ENCODE results near the gene AFTPH. TPM values are rescaled to one million over a fixed set of nuclear protein-coding genes. Genes with fewer than 3 reads are reported as not detected.

Gene AFTPH
- polyA plus RNA-seq, 1 of the 3 experiments (the other 2 are of a cell fraction): 7.4 TPM

DNA sequence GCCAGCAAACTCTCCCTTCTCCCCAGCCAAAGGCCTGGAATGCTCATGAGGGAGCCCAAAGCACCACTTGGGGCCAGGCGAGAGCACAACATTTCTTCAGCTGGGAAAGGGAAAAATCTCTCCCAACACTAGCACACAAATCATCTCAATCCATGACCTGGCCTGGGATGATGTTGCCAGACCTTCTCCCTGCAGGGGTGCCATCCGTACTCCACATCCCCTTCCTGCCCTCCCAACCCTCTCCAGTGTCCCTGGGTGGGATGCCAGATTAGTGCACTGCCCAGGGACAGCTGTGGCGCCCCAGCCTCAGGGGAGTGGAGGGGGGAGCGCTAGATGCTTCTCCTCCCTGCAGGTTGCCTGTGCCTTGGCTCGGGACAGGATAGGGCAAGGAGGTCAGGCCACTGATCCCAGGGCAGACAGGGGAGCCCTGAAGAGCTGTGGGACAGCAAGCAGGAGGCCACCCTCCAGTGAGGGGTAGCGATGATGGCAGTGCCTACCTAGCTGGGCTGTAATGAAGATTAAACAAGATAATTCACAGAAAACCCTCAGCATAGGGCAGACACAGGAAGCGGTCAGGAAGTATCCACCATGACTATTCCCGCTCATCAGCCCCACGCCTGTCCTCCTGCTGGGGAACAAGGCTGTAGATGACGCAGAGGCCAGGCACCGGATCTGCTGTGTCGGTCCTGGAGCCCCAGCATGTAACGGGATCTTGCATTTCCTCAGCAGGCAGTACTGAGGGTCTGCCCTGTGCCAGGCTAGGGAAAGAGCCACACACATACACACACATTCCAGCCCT, 98.5 kb downstream of the AFTPH start:
- Histone ChIP-seq H2AFZ (ENCODE audit: low read depth) (no peak overlapping the region), H3K4me2 (no peak overlapping the region), H3K4me1 (ENCODE audit: control insufficient read depth in 1 of 2, insufficient read depth in 2 of 2, low read depth in 1 of 2, low read length in 1 of 2) (peaks cover 0 to 14% of the 10 kb centered on the region in 2 experiments; a peak in 1 of 4 replicates), H4K20me1 (ENCODE audit: insufficient read depth) (no peaks in the 10 kb centered on the region), H3F3A (replicated peaks; ENCODE audit: insufficient read depth) (no peaks in the 10 kb centered on the region), H3K79me2 (ENCODE audit: insufficient read depth) (no peaks in the 10 kb centered on the region), H3K27ac (ENCODE audit: low read depth in 2 of 2, low read length in 1 of 2) (no peak overlapping the region), H3K9me3 (no peaks in the 10 kb centered on the region), H3K9ac (no peak overlapping the region), H3K36me3 (replicated peaks in 1 of 2; ENCODE audit: control insufficient read depth in 1 of 2, insufficient read depth in 2 of 2, low read length in 1 of 2) (no peaks in the 10 kb centered on the region), H3K9me2 (no peaks in the 10 kb centered on the region), H3K4me3 (ENCODE audit: low read depth in 2 of 2, low read length in 1 of 2) (no peak overlapping the region), H3K27me3 (ENCODE audit: insufficient read depth) (no peaks in the 10 kb centered on the region)
- CTCF ChIA-PET: interaction anchor here (2.2 to 2.3 kb wide), 2 partner anchors 24 to 36 kb away, joined by 7 to 8 read pairs; no protein-coding TSS in a partner anchor
- POLR2A ChIA-PET: no interaction called here
- DNase-seq: no peak
- 90% methylated on average over 8 of the region's 13 CpGs for WGBS (ENCODE audit: low lambda C conversion rate)
- TF ChIP-seq CHD2 (IDR thresholded peaks at IDR 0.05; ENCODE audit: low read length, partially characterized antibody) (no peak), MEF2A (IDR thresholded peaks at IDR 0.05; ENCODE audit: borderline replicate concordance, low read depth) (no peak), ELF1 (IDR thresholded peaks at IDR 0.05) (no peak), SIN3A (IDR thresholded peaks at IDR 0.05; ENCODE audit: borderline replicate concordance, low read depth, low read length) (no peak), TAF1 (IDR thresholded peaks at IDR 0.05; ENCODE audit: borderline replicate concordance, low read depth, low read length) (no peak), TEAD4 (IDR thresholded peaks at IDR 0.05; ENCODE audit: borderline replicate concordance, insufficient read depth) (no peak), RCOR1 (IDR thresholded peaks at IDR 0.05; ENCODE audit: low read length) (no peak), YY1 (IDR thresholded peaks at IDR 0.05; ENCODE audit: low read depth) (no peak), RFX5 (IDR thresholded peaks at IDR 0.05; ENCODE audit: low read length) (no peak), JUND (IDR thresholded peaks at IDR 0.05) (no peak)
- TF ChIP-seq, protein P1, sequence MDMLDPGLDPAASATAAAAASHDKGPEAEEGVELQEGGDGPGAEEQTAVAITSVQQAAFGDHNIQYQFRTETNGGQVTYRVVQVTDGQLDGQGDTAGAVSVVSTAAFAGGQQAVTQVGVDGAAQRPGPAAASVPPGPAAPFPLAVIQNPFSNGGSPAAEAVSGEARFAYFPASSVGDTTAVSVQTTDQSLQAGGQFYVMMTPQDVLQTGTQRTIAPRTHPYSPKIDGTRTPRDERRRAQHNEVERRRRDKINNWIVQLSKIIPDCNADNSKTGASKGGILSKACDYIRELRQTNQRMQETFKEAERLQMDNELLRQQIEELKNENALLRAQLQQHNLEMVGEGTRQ (IDR thresholded peaks at IDR 0.05; ENCODE audit: borderline replicate concordance, low read depth, low read length): no peak
- TF ChIP-seq, protein P2, sequence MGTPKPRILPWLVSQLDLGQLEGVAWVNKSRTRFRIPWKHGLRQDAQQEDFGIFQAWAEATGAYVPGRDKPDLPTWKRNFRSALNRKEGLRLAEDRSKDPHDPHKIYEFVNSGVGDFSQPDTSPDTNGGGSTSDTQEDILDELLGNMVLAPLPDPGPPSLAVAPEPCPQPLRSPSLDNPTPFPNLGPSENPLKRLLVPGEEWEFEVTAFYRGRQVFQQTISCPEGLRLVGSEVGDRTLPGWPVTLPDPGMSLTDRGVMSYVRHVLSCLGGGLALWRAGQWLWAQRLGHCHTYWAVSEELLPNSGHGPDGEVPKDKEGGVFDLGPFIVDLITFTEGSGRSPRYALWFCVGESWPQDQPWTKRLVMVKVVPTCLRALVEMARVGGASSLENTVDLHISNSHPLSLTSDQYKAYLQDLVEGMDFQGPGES (IDR thresholded peaks at IDR 0.05; ENCODE audit: low read depth, low read length): no peak

DNA sequence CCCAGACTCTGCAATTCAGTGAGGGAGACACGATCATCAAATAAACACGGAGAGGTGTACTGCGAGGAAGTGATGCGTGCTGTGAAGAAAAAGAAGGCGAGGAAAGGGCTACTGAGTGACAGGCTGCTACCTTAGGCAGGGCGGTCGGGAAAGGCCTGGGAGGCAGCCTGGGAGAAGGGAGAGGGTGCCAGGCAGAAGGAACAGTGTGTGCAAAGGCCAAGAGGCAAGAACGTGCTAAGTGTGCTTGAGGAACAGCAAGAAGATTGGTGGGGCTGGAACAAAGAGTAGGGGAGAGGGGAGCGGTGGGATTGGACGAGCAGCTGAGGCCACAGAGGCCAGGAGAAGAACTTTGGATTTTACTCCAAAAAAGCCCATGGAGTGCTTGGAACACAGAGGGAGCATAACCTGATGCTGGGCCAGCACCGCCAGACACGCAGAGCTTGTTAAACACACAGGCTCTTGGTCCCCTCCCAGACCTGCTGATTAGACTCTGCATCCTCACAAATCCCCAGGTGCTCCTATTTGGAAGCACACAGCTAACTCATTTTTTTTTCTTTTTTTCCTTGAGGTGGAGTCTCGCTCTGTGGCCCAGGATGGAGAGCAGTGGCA, 99.2 kb downstream of the AFTPH start:
- Histone ChIP-seq H2AFZ (ENCODE audit: low read depth) (no peak overlapping the region), H3K27ac (ENCODE audit: low read depth in 2 of 2, low read length in 1 of 2) (no peak overlapping the region), H3K4me3 (ENCODE audit: low read depth in 2 of 2, low read length in 1 of 2) (no peak overlapping the region), H3K79me2 (ENCODE audit: insufficient read depth) (no peaks in the 10 kb centered on the region), H3K9ac (no peak overlapping the region), H3K9me3 (no peaks in the 10 kb centered on the region), H3K27me3 (ENCODE audit: insufficient read depth) (no peaks in the 10 kb centered on the region), H3K4me1 (ENCODE audit: control insufficient read depth in 1 of 2, insufficient read depth in 2 of 2, low read depth in 1 of 2, low read length in 1 of 2) (peaks cover 0 to 21% of the 10 kb centered on the region in 2 experiments; a peak in 1 of 4 replicates), H3K4me2 (no peak overlapping the region), H3K9me2 (no peaks in the 10 kb centered on the region), H3F3A (replicated peaks; ENCODE audit: insufficient read depth) (no peaks in the 10 kb centered on the region), H3K36me3 (replicated peaks in 1 of 2; ENCODE audit: control insufficient read depth in 1 of 2, insufficient read depth in 2 of 2, low read length in 1 of 2) (no peaks in the 10 kb centered on the region), H4K20me1 (ENCODE audit: insufficient read depth) (no peaks in the 10 kb centered on the region)
- DNase-seq: no peak
- ChIA-PET POLR2A (no interaction called here), CTCF (interaction anchor here (2.2 to 2.3 kb wide), 2 partner anchors 23 to 37 kb away, joined by 7 to 8 read pairs; no protein-coding TSS in a partner anchor)
- no peak for TF ChIP-seq SIN3A (IDR thresholded peaks at IDR 0.05; ENCODE audit: borderline replicate concordance, low read depth, low read length)
- TF ChIP-seq, protein P3, sequence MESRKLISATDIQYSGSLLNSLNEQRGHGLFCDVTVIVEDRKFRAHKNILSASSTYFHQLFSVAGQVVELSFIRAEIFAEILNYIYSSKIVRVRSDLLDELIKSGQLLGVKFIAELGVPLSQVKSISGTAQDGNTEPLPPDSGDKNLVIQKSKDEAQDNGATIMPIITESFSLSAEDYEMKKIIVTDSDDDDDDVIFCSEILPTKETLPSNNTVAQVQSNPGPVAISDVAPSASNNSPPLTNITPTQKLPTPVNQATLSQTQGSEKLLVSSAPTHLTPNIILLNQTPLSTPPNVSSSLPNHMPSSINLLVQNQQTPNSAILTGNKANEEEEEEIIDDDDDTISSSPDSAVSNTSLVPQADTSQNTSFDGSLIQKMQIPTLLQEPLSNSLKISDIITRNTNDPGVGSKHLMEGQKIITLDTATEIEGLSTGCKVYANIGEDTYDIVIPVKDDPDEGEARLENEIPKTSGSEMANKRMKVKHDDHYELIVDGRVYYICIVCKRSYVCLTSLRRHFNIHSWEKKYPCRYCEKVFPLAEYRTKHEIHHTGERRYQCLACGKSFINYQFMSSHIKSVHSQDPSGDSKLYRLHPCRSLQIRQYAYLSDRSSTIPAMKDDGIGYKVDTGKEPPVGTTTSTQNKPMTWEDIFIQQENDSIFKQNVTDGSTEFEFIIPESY (IDR thresholded peaks at IDR 0.05; ENCODE audit: borderline replicate concordance, low read depth): no peak
- WGBS (ENCODE audit: low lambda C conversion rate): 90% methylated on average over 13 of the region's 13 CpGs
